Astrocyte of the cerebellum (primary cell): ENCODE data around the gene DLX2.
"Not testable (repeated sequence)": the region's sequence is repeated elsewhere in the genome, so short reads cannot be mapped to it uniquely, and the experiment has no call there.

Experiments
- DNase-seq: peaks from one replicate; pipeline ENCODE4 v3.0.0-alpha.2; 2011; ENCODE audit warnings: low read depth
- H3K4me3 ChIP-seq: 2 replicates; pipeline ENCODE4 v1.5.1; 2011; ENCODE audit warnings: mild to moderate bottlenecking, low read depth, low read length, moderate library complexity
- CTCF ChIP-seq: IDR thresholded peaks from 2 replicates; pipeline ENCODE4 v1.5.1; 2012; ENCODE audit warnings: low read length, low read depth, moderate library complexity, mild to moderate bottlenecking; ENCODE audit errors: missing control alignments
- in situ Hi-C: cut with HindIII; loops from 2 replicates; pipeline ENCODE4 v1.10.0; 2017; ENCODE audit warnings: low sequenced_read_pairs

Gene DLX2

GRCh38 chr2:172102391-172103359 is at the start of gene DLX2:
DLX2 (minus strand) TSS chr2:172102900; CDS start chr2:172102538, 362 bp downstream.
- TF ChIP-seq CTCF, result no peak
- peak; percentile 65 for DNase-seq

GRCh38 chr2:172147944-172148650 is 45.4 kb upstream of the DLX2 start:
- no peak overlapping the region for H3K4me3 ChIP-seq
- no peak for TF ChIP-seq CTCF
- DNase-seq, result no peak
- in situ Hi-C loops, result no loop called here

More at GRCh38 chr2:172102391-172103359, at the start of gene DLX2:
- peak within 1 kb of the TSS; percentile 47 for H3K4me3 ChIP-seq
- in situ Hi-C loops, result no loop called here

GRCh38 chr2:172143817-172144216 is 41.1 kb upstream of the DLX2 start:
- no peak overlapping the region for H3K4me3 ChIP-seq
- no peak for TF ChIP-seq CTCF
- DNase-seq, result no peak
- in situ Hi-C loops, result no loop called here

- H3K4me3 ChIP-seq, DNase-seq, in situ Hi-C loops: not testable (repeated sequence)
Observed at GRCh38 chr2:172138727-172139126, 36.0 kb upstream of the DLX2 start.

GRCh38 chr2:172137943-172138342 is 35.2 kb upstream of the DLX2 start:
- no peak for DNase-seq
- TF ChIP-seq CTCF, result no peak
- no peak overlapping the region for H3K4me3 ChIP-seq
- in situ Hi-C loops, result no loop called here

GRCh38 chr2:172137109-172137508 is 34.4 kb upstream of the DLX2 start:
- H3K4me3 ChIP-seq, result no peak overlapping the region
- no peak for TF ChIP-seq CTCF
- in situ Hi-C loops, result no loop called here
- no peak for DNase-seq
